Measurements from ENCODE around the gene GRIA4. TPM values are rescaled to one million over a fixed set of nuclear protein-coding genes. Genes with fewer than 3 reads are reported as not detected.

GRIA4 gene
- total and polyA plus RNA-seq, 4 donors, result not detected

GRCh38 chr11:106012744-106013143, 402.9 kb downstream of the GRIA4 start:
- 84% methylated on average over 3 of the region's 3 CpGs for WGBS
- no peak overlapping the region for H3K4me3 ChIP-seq (ENCODE audit: low read depth in 1 of 3, low read length in 3 of 3)
- no peak overlapping the region for H3K9ac ChIP-seq (ENCODE audit: low read depth in 1 of 2, low read length in 2 of 2)
- H3K27me3 ChIP-seq (ENCODE audit: control insufficient read depth in 4 of 4, insufficient read depth in 4 of 4, low read length in 3 of 4), result no peaks in the 10 kb centered on the region
- no peak for TF ChIP-seq ZBTB33 (IDR thresholded peaks at IDR 0.05)
- TF ChIP-seq SP1 (IDR thresholded peaks at IDR 0.05), result no peak
- no peak for TF ChIP-seq RAD21 (IDR thresholded peaks at IDR 0.05)
- no peak for TF ChIP-seq REST (IDR thresholded peaks at IDR 0.05)
- no peak for TF ChIP-seq YY1 (IDR thresholded peaks at IDR 0.05)
- no peak for TF ChIP-seq CTCF (IDR thresholded peaks at IDR 0.05; ENCODE audit: low read depth, low read length, missing input control)
- no peak for TF ChIP-seq RXRA (IDR thresholded peaks at IDR 0.05)
- no peak for TF ChIP-seq TAF1 (conservative IDR thresholded peaks at IDR 0.05)
- no peak for TF ChIP-seq HNF4A (conservative IDR thresholded peaks at IDR 0.05)
- TF ChIP-seq GABPA (IDR thresholded peaks at IDR 0.05 in 1 of 2, conservative IDR thresholded peaks at IDR 0.05 in 1 of 2), result no peak
- no peak for TF ChIP-seq FOXA1 (IDR thresholded peaks at IDR 0.05)
- TF ChIP-seq HNF4G (IDR thresholded peaks at IDR 0.05), result no peak
- TF ChIP-seq EGR1 (IDR thresholded peaks at IDR 0.05; ENCODE audit: low read depth in 2 of 2), result no peak
- no peak for TF ChIP-seq ATF3 (IDR thresholded peaks at IDR 0.05)
- no peak for TF ChIP-seq FOXA2 (IDR thresholded peaks at IDR 0.05)
- TF ChIP-seq MAX (IDR thresholded peaks at IDR 0.05), result no peak
- no peak for TF ChIP-seq JUND (IDR thresholded peaks at IDR 0.05)
- TF ChIP-seq NR2F2 (IDR thresholded peaks at IDR 0.05), result no peak
- DNase-seq (ENCODE audit: low spot score), result no peak
- no peaks in the 10 kb centered on the region for H3K9me3 ChIP-seq (ENCODE audit: control insufficient read depth in 4 of 4, low read length in 3 of 4)
- H3K36me3 ChIP-seq (ENCODE audit: control insufficient read depth in 4 of 4, insufficient read depth in 3 of 4, low read depth in 1 of 4, low read length in 3 of 4), result peaks cover 3 to 20% (median 11%) of the 10 kb centered on the region in 4 donors
- peaks cover 0 to 1% (median 0%) of the 10 kb centered on the region in 4 donors for H3K4me1 ChIP-seq (ENCODE audit: control insufficient read depth in 4 of 4, insufficient read depth in 4 of 4, low read length in 3 of 4)
- no peak overlapping the region for H3K27ac ChIP-seq (ENCODE audit: low read depth in 1 of 2, low read length in 2 of 2)

All from liver (tissue), 9 donors.